Neuronal stem cell (in vitro differentiated cells): Measurements from ENCODE around the gene SAMD11.
A peak's percentile ranks its signal among the peaks of the same experiment; 100 is the strongest.

Source experiments
- DNase-seq: peaks from one replicate; pipeline ENCODE4 v3.0.0-alpha.2; 2013; ENCODE audit warnings: low spot score
- H2AFZ ChIP-seq: one replicate; pipeline ENCODE4 v1.6.1; 2013; ENCODE audit warnings: mild to moderate bottlenecking, low read length, inconsistent platforms
- H2AK5ac ChIP-seq: 2 replicates; pipeline ENCODE4 v1.6.1; 2013; ENCODE audit warnings: low read depth, mild to moderate bottlenecking, inconsistent platforms, low read length, moderate library complexity, mixed read lengths
- H2BK120ac ChIP-seq: 2 replicates; pipeline ENCODE4 v1.6.1; 2013; ENCODE audit warnings: low read depth, mild to moderate bottlenecking, inconsistent platforms, low read length, moderate library complexity, mixed read lengths
- H2BK12ac ChIP-seq: one replicate; pipeline ENCODE4 v1.6.1; 2013; ENCODE audit warnings: low read length, inconsistent platforms
- H2BK15ac ChIP-seq: 2 replicates; pipeline ENCODE4 v1.6.1; 2013; ENCODE audit warnings: mild to moderate bottlenecking, low read length, inconsistent platforms, mixed read lengths
- H2BK5ac ChIP-seq: one replicate; pipeline ENCODE4 v1.6.1; 2013; ENCODE audit warnings: inconsistent platforms, mild to moderate bottlenecking, low read length, moderate library complexity
- H3K14ac ChIP-seq: one replicate; pipeline ENCODE4 v1.6.1; 2013; ENCODE audit warnings: low read length, inconsistent platforms
- H3K18ac ChIP-seq: 2 replicates; pipeline ENCODE4 v1.6.1; 2013; ENCODE audit warnings: low read length, inconsistent platforms
- H3K23ac ChIP-seq: 2 replicates; pipeline ENCODE4 v1.6.1; 2013; ENCODE audit warnings: low read depth, mild to moderate bottlenecking, mixed read lengths, low read length, inconsistent platforms; ENCODE audit not compliant: poor library complexity
- H3K27ac ChIP-seq: replicated peaks from 3 replicates; pipeline ENCODE4 v1.5.1; 2013; ENCODE audit warnings: low read length, inconsistent platforms
- H3K27me3 ChIP-seq, 3 experiments: 2 replicates each; pipeline ENCODE4 v1.6.1; 2013; ENCODE audit warnings: low read length in 3 of 3, mild to moderate bottlenecking in 2 of 3, inconsistent platforms in 1 of 3, low read depth in 1 of 3, mixed read lengths in 1 of 3, moderate library complexity in 1 of 3; ENCODE audit not compliant: control insufficient read depth in 3 of 3, insufficient read depth in 3 of 3
- H3K36me3 ChIP-seq, 2 donors: replicated peaks in 1 of 2; 2 replicates each; pipeline ENCODE4 v1.6.1; 2013; ENCODE audit warnings: low read length in 2 of 2; ENCODE audit not compliant: control insufficient read depth in 2 of 2, insufficient read depth in 2 of 2
- H3K4ac ChIP-seq: 2 replicates; pipeline ENCODE4 v1.6.1; 2013; ENCODE audit warnings: inconsistent platforms, mild to moderate bottlenecking, low read length, moderate library complexity
- H3K4me1 ChIP-seq, 2 donors: 1 replicate in 1 of 2; 2 replicates in 1 of 2; pipeline ENCODE4 v1.6.1; 2013; ENCODE audit warnings: low read length in 2 of 2, low read depth in 1 of 2; ENCODE audit not compliant: control insufficient read depth in 2 of 2, insufficient read depth in 1 of 2
- H3K4me2 ChIP-seq: one replicate; pipeline ENCODE4 v1.6.1; 2013; ENCODE audit warnings: mild to moderate bottlenecking, low read length, inconsistent platforms; ENCODE audit not compliant: insufficient read depth, poor library complexity, severe bottlenecking
- H3K4me3 ChIP-seq, 2 donors: 2 replicates each; pipeline ENCODE4 v1.5.1; 2013; ENCODE audit warnings: low read length in 2 of 2, mild to moderate bottlenecking in 2 of 2, inconsistent platforms in 1 of 2, moderate library complexity in 1 of 2
- H3K79me1 ChIP-seq: one replicate; pipeline ENCODE4 v1.6.1; 2013; ENCODE audit warnings: low read depth, mild to moderate bottlenecking, inconsistent platforms, low read length, moderate library complexity
- H3K9ac ChIP-seq: one replicate; pipeline ENCODE4 v1.6.1; 2013; ENCODE audit warnings: mild to moderate bottlenecking, low read depth, low read length, inconsistent platforms; ENCODE audit not compliant: poor library complexity
- H3K9me3 ChIP-seq, 2 donors: replicated peaks in 1 of 2; 2 replicates each; pipeline versions ENCODE3 to v1.6.1; 2013; ENCODE audit warnings: low read length in 2 of 2, mild to moderate bottlenecking in 2 of 2, inconsistent platforms in 1 of 2, low read depth in 1 of 2, mixed read lengths in 1 of 2, moderate library complexity in 1 of 2; ENCODE audit not compliant: control insufficient read depth in 2 of 2, insufficient read depth in 1 of 2
- H4K8ac ChIP-seq: one replicate; pipeline ENCODE4 v1.6.1; 2013; ENCODE audit warnings: low read depth, mild to moderate bottlenecking, inconsistent platforms, low read length, moderate library complexity
- H4K91ac ChIP-seq: one replicate; pipeline ENCODE4 v1.6.1; 2013; ENCODE audit warnings: low read length, low read depth, mild to moderate bottlenecking, inconsistent platforms; ENCODE audit not compliant: poor library complexity
- WGBS, 2 donors: extraction: QIAGEN DNeasy Blood & Tissue Kit; methylation state at CpG; one replicate each; pipeline ENCODE4 v1.1.7; 2013; ENCODE audit warnings: missing lambda C conversion rate in 2 of 2, mixed read lengths in 1 of 2; ENCODE audit not compliant: insufficient read length in 2 of 2, insufficient replicate concordance in 1 of 2; ENCODE audit errors: extremely low coverage in 2 of 2; 5-methylcytosine and 5-hydroxymethylcytosine counted together

Gene SAMD11

GRCh38 chr1:969260-969855 lies 45.6 kb downstream of the SAMD11 start:
- no peak for DNase-seq
- H3K9ac ChIP-seq: no peak overlapping the region
- H2BK120ac ChIP-seq: no peak overlapping the region
- no peak overlapping the region for H4K8ac ChIP-seq
- no peak overlapping the region for H3K4me2 ChIP-seq
- H2BK15ac ChIP-seq: no peak overlapping the region
- no peak overlapping the region for H3K27ac ChIP-seq
- H2AFZ ChIP-seq: no peak overlapping the region
- no peak overlapping the region for H3K14ac ChIP-seq
- peak overlapping the region in 1 of 2 donors; percentile 71 for H3K4me3 ChIP-seq
- no peak overlapping the region for H2BK5ac ChIP-seq
- H4K91ac ChIP-seq: no peak overlapping the region
- H3K23ac ChIP-seq: peak overlapping the region; percentile 19
- no peaks in the 10 kb centered on the region for H3K79me1 ChIP-seq
- no peak overlapping the region for H2BK12ac ChIP-seq
- H3K18ac ChIP-seq: no peak overlapping the region
- H3K27me3 ChIP-seq: peaks cover 15 to 85% (median 67%) of the 10 kb centered on the region in 3 experiments
- no peak overlapping the region for H3K4ac ChIP-seq
- H3K4me1 ChIP-seq: peaks cover 2 to 14% of the 10 kb centered on the region in 2 donors
- H2AK5ac ChIP-seq: no peak overlapping the region
- no CpG with 5 or more reads among the region's 15 CpGs for WGBS, 2 donors
- H3K9me3 ChIP-seq: peaks cover 0 to 6% of the 10 kb centered on the region in 2 donors
- H3K36me3 ChIP-seq: peaks cover 2 to 3% of the 10 kb centered on the region in 2 donors

DNA sequence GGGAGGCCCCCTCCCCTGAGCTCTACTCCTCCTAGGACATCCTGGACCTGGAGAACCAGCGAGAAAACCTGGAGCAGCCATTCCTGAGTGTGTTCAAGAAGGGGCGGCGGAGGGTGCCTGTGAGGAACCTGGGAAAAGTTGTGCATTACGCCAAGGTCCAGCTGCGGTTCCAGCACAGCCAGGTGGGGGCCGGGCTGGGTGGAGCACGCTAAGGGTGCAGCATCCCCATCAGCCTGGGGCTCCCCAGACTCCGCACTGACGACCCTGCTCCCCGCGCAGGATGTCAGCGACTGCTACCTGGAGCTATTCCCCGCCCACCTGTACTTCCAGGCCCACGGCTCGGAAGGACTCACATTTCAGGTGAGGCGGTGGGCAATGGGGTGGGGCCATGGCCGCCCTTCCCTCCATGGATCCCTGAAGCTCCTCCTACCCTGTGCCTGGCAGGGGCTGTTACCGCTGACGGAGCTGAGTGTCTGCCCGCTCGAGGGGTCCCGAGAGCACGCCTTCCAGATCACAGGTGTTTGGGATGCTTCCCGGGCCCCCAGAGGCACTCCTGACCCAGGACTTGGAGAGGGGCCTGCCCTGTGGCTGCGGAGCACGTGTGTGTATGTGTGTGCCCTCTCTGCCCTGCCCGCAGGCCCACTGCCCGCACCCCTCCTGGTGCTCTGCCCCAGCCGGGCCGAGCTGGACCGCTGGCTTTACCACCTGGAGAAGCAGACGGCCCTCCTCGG lies 46.7 kb downstream of the SAMD11 start:
- peaks cover 0 to 2% of the 10 kb centered on the region in 2 donors for H3K36me3 ChIP-seq
- H3K18ac ChIP-seq: peak overlapping the region; percentile 64
- H3K4me1 ChIP-seq: peaks cover 2 to 14% of the 10 kb centered on the region in 2 donors
- H3K27me3 ChIP-seq: peaks cover 15 to 95% (median 70%) of the 10 kb centered on the region in 3 experiments
- peak overlapping the region; percentile 61 for H2AK5ac ChIP-seq
- peaks cover 0 to 6% of the 10 kb centered on the region in 2 donors for H3K9me3 ChIP-seq
- H3K27ac ChIP-seq: no peak overlapping the region
- peak overlapping the region; percentile 38 for H3K14ac ChIP-seq
- H3K9ac ChIP-seq: no peak overlapping the region
- H3K4ac ChIP-seq: no peak overlapping the region
- no peak for DNase-seq
- H3K23ac ChIP-seq: no peak overlapping the region
- no peak overlapping the region for H2AFZ ChIP-seq
- no peak overlapping the region for H3K4me2 ChIP-seq
- H2BK5ac ChIP-seq: no peak overlapping the region
- H2BK12ac ChIP-seq: no peak overlapping the region
- no peak overlapping the region for H4K8ac ChIP-seq
- no peak overlapping the region for H2BK120ac ChIP-seq
- H2BK15ac ChIP-seq: peak overlapping the region; percentile 58
- peak overlapping the region in 1 of 2 donors; percentile 56 for H3K4me3 ChIP-seq
- no peaks in the 10 kb centered on the region for H3K79me1 ChIP-seq
- H4K91ac ChIP-seq: no peak overlapping the region
- no CpG with 5 or more reads among the region's 33 CpGs for WGBS, 2 donors

DNA sequence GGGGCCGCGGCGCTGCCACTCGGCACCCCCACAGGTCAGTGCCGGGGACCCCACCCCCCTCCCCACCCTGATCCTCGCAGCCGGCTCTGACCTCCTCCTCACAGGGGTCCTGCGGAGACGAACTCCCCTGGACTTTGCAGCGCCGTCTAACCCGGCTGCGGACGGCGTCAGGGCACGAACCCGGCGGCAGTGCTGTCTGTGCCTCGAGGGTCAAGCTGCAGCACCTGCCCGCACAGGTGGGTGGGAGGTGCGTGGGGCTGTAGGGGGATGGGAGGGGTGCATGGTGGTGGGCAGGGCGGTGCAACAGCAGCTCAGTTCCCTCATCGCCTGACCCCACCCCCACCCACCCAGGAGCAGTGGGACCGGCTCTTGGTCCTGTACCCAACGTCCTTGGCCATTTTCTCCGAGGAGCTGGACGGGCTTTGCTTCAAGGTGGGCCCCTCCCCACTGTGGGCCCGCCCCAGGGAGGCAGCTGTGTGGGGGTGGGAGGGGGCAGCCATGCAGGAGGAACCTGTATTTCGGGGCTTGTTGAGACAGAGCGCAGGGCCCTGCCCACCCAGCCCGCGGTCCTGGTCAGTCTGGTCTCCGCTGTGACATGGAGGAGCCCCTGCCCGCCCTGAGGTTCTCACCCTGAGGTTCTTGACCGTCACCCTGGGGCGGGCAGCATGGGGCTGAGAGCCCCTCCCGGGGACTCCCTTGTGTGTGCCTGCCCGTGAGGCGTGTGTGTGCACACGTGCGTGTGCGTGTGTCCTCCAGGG lies 47.4 kb downstream of the SAMD11 start:
- Histone ChIP-seq H2BK5ac (no peak overlapping the region), H3K18ac (peak overlapping the region; percentile 64), H3K9ac (no peak overlapping the region), H4K8ac (no peak overlapping the region), H3K23ac (no peak overlapping the region), H3K4me1 (peaks cover 2 to 13% of the 10 kb centered on the region in 2 donors), H3K79me1 (no peaks in the 10 kb centered on the region), H2BK120ac (no peak overlapping the region), H3K14ac (no peak overlapping the region), H3K4ac (no peak overlapping the region), H3K4me2 (no peak overlapping the region), H4K91ac (no peak overlapping the region), H3K27me3 (peaks cover 15 to 97% (median 69%) of the 10 kb centered on the region in 3 experiments), H2BK12ac (no peak overlapping the region), H3K4me3 (no peak overlapping the region), H2AK5ac (peak overlapping the region; percentile 61), H3K27ac (no peak overlapping the region), H2AFZ (no peak overlapping the region), H3K36me3 (peaks cover 0 to 2% of the 10 kb centered on the region in 2 donors), H3K9me3 (peaks cover 0 to 6% of the 10 kb centered on the region in 2 donors), H2BK15ac (peak overlapping the region; percentile 58)
- DNase-seq: no peak
- no CpG with 5 or more reads among the region's 42 CpGs for WGBS, 2 donors
